ENCODE results near the gene SDC3. TPM values are rescaled to one million over a fixed set of nuclear protein-coding genes. Genes with fewer than 3 reads are reported as not detected.

SDC3 gene
- total and polyA plus RNA-seq, 2 donors (not counting 1 experiment from before 2014, with no cell fraction given) = 0.30 to 4.6 TPM

GRCh38 chr1:30829889-30830288, 78.7 kb downstream of the SDC3 start:
- H3K27me3 Mint-ChIP-seq = peaks cover 48% of the 10 kb centered on the region
- no peaks in the 10 kb centered on the region for H3K9me3 Mint-ChIP-seq (ENCODE audit: insufficient read depth)

GRCh38 chr1:30824736-30825429, 83.7 kb downstream of the SDC3 start:
- DNase-seq = no peak
- TF ChIP-seq CTCF (IDR thresholded peaks at IDR 0.05) = no peak
- ChIA-PET CTCF (interaction anchor here (1.1 to 1.8 kb wide), 3 partner anchors 16 to 86 kb away, joined by 3 to 6 read pairs (median 4); no protein-coding TSS in a partner anchor), POLR2A (interaction anchor here (0.6 to 1.2 kb wide), 2 partner anchors 92 to 1490 kb away, joined by 3 to 4 read pairs; no protein-coding TSS in a partner anchor)
- peak overlapping the region; percentile 84 for H3K4me2 ChIP-seq (replicated peaks; ENCODE audit: low read depth, low read length, poor library complexity, severe bottlenecking)
- Mint-ChIP-seq H3K4me1 (peaks cover 22% of the 10 kb centered on the region), H3K27me3 (peaks cover 74% of the 10 kb centered on the region), H3K27ac (no peak overlapping the region), H3K9me3 (ENCODE audit: insufficient read depth) (no peaks in the 10 kb centered on the region), H3K4me3 (peak overlapping the region; percentile 89)
- peak overlapping the region; percentile 59 for H3K9ac ChIP-seq (ENCODE audit: low read length)
- WGBS (ENCODE audit: insufficient coverage) = 21% methylated on average over 11 of the region's 12 CpGs
- no peaks in the 10 kb centered on the region for H3K79me2 ChIP-seq (ENCODE audit: control insufficient read depth, insufficient read depth, low read length)
- H3K27me3 ChIP-seq (replicated peaks in 1 of 4; ENCODE audit: control extremely low read depth in 1 of 4, control insufficient read depth in 3 of 4, insufficient read depth in 4 of 4, low read length in 3 of 4) = peaks cover 0 to 49% (median 35%) of the 10 kb centered on the region in 4 experiments
- H3K9me3 ChIP-seq (ENCODE audit: control extremely low read depth in 1 of 3, control insufficient read depth in 2 of 3, insufficient read depth in 1 of 3, low read length in 2 of 3) = peaks cover 0 to 6% (median 0%) of the 10 kb centered on the region in 3 donors
- intact Hi-C loops (cut with micrococcal nuclease) = loop anchor here (5.0 kb wide), 1 partner anchor 57 kb away; no protein-coding TSS in a partner anchor
- H3K27ac ChIP-seq (ENCODE audit: low read length in 2 of 2) = no peak overlapping the region
- ATAC-seq (ENCODE audit: low read depth) = no peak
- no peaks in the 10 kb centered on the region for H4K20me1 ChIP-seq (ENCODE audit: control insufficient read depth, insufficient read depth, low read length, poor library complexity, severe bottlenecking)
- peaks cover 15 to 22% of the 10 kb centered on the region in 2 donors for H3K4me1 ChIP-seq (ENCODE audit: control insufficient read depth in 2 of 2, insufficient read depth in 2 of 2, low read length in 2 of 2)
- peak overlapping the region in 1 of 5 experiments; percentile 34 for H3K4me3 ChIP-seq (ENCODE audit: control extremely low read depth in 1 of 5, extremely low read depth in 1 of 5, insufficient read depth in 1 of 5, low read depth in 2 of 5, low read length in 4 of 5)
- H3K36me3 ChIP-seq (replicated peaks in 1 of 2; ENCODE audit: control extremely low read depth in 1 of 2, control insufficient read depth in 1 of 2, extremely low read depth in 1 of 2, insufficient read depth in 2 of 2, low read length in 1 of 2) = no peaks in the 10 kb centered on the region
- H2AFZ ChIP-seq (ENCODE audit: insufficient read depth, low read depth, low read length, poor library complexity, severe bottlenecking) = peak overlapping the region; percentile 81

More at GRCh38 chr1:30829889-30830288, 78.7 kb downstream of the SDC3 start:
- peaks cover 5% of the 10 kb centered on the region for H3K4me1 Mint-ChIP-seq
- Histone ChIP-seq H3K36me3 (replicated peaks in 1 of 2; ENCODE audit: control extremely low read depth in 1 of 2, control insufficient read depth in 1 of 2, extremely low read depth in 1 of 2, insufficient read depth in 2 of 2, low read length in 1 of 2) (no peaks in the 10 kb centered on the region), H2AFZ (ENCODE audit: insufficient read depth, low read depth, low read length, poor library complexity, severe bottlenecking) (no peak overlapping the region), H3K4me3 (ENCODE audit: control extremely low read depth in 1 of 5, extremely low read depth in 1 of 5, insufficient read depth in 1 of 5, low read depth in 2 of 5, low read length in 4 of 5) (no peak overlapping the region), H3K9ac (ENCODE audit: low read length) (no peak overlapping the region), H3K4me1 (ENCODE audit: control insufficient read depth in 2 of 2, insufficient read depth in 2 of 2, low read length in 2 of 2) (peaks cover under 1 to 3% of the 10 kb centered on the region in 2 donors), H3K9me3 (ENCODE audit: control extremely low read depth in 1 of 3, control insufficient read depth in 2 of 3, insufficient read depth in 1 of 3, low read length in 2 of 3) (peaks cover 0 to 6% (median 0%) of the 10 kb centered on the region in 3 donors), H3K79me2 (ENCODE audit: control insufficient read depth, insufficient read depth, low read length) (no peaks in the 10 kb centered on the region), H3K4me2 (replicated peaks; ENCODE audit: low read depth, low read length, poor library complexity, severe bottlenecking) (no peak overlapping the region), H4K20me1 (ENCODE audit: control insufficient read depth, insufficient read depth, low read length, poor library complexity, severe bottlenecking) (no peaks in the 10 kb centered on the region), H3K27ac (ENCODE audit: low read length in 2 of 2) (no peak overlapping the region), H3K27me3 (replicated peaks in 1 of 4; ENCODE audit: control extremely low read depth in 1 of 4, control insufficient read depth in 3 of 4, insufficient read depth in 4 of 4, low read length in 3 of 4) (peaks cover 0 to 21% (median 18%) of the 10 kb centered on the region in 4 experiments)
- ChIA-PET POLR2A (no interaction called here), CTCF (no interaction called here)
- ATAC-seq (ENCODE audit: low read depth) = no peak
- no peak overlapping the region for H3K27ac Mint-ChIP-seq
- intact Hi-C loops (cut with micrococcal nuclease) = no loop called here
- no peak for DNase-seq
- 86% methylated on average over 1 of the region's 2 CpGs for WGBS (ENCODE audit: insufficient coverage)
- TF ChIP-seq EZH2 (IDR thresholded peaks at IDR 0.05; ENCODE audit: borderline replicate concordance, insufficient read depth, low read depth, low read length, poor library complexity, severe bottlenecking) = no peak
- no peak overlapping the region for H3K4me3 Mint-ChIP-seq

All from B cell (primary cell).